ENCODE data around the gene CDK9.
A peak's percentile ranks its signal among the peaks of the same experiment; 100 is the strongest.
"Not testable (repeated sequence)": the region's sequence is repeated elsewhere in the genome, so short reads cannot be mapped to it uniquely, and the experiment has no call there.

CDK9 gene

GRCh38 chr9:127826253-127826913 lies 40.5 kb downstream of the CDK9 start:
- no peak for DNase-seq (ENCODE audit: low read depth in 2 of 2)

DNA sequence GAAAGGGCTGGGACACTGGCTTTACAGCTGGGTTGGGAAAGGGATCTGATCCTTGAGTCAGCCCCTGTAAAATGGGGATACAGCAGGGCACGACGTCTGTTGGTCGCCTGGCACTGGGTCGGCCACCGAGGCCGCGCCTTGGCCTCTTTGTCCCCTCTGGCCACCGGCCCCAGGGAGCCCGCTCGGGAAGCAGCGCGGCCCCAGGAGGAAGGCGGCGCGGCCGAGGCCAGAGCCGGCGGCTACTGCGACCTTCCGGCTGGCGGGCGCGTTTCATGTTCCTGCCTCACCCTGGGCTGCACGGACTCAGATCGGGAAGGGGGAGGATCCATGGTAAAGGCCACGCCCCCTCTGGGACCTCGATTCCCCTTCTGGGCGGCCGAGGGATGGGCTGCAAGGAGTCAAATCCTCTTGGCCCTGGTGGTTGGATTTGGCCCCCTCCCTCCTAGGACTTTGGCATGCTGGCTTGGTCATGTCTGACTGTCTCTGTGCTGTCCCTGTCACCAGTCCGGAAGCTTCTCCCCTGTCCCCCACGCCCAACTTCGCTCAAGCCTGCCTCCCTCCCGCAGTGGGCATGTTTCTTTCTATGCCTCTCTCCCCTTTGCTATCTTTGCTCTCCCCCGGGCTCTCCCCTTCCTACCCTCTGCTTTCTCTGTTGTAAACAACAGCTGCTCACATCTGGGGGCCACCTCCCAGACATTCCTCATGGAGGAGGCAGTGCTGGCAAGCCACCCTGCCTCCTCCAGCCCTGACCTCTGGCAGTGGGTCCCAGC lies 42.6 kb downstream of the CDK9 start:
- no peak for DNase-seq (ENCODE audit: low read depth in 2 of 2)

DNA sequence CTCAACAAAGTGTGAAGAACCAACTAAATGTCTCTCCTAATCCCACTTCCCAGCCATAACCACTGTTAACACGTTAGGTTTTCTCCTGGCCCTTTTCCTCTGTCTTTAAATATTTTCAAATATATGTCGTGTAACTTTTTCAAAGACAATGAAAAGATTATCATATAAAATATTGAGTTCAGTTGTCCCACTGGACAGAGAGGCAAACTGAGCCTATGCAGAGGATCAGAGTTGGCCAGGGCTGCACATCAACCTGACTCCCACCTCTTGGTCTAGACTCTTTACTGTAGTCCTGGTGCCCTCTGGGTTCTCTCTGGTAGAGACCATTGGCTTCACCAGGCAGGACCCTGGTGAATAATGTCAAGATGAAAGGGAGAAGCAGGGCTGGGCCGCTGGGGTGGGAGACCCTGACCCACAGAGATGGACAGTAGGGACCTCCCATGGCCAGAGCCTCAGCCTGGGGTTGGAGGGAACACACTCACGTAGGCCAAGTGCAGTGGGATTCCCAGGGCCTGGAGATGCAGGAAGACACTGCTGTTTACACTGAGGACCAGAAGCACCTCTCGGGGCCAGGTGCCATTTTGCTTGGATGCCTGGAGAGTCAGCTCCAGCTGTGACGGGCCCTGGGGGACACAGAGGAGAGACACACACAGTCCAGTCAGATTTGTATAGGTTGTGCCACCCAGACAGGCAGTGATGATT lies 43.5 kb downstream of the CDK9 start:
- DNase-seq (ENCODE audit: low read depth in 2 of 2): no peak

- no peak for DNase-seq (ENCODE audit: low read depth in 2 of 2)
These were observed 46.4 kb downstream of the CDK9 start for GRCh38 chr9:127832248-127832647.

GRCh38 chr9:127833555-127833954 lies 47.7 kb downstream of the CDK9 start:
- DNase-seq (ENCODE audit: low read depth in 2 of 2): no peak

GRCh38 chr9:127835991-127836516 lies 50.2 kb downstream of the CDK9 start:
- DNase-seq (ENCODE audit: low read depth in 2 of 2): peak in 1 of 2 experiments; percentile 23

DNA sequence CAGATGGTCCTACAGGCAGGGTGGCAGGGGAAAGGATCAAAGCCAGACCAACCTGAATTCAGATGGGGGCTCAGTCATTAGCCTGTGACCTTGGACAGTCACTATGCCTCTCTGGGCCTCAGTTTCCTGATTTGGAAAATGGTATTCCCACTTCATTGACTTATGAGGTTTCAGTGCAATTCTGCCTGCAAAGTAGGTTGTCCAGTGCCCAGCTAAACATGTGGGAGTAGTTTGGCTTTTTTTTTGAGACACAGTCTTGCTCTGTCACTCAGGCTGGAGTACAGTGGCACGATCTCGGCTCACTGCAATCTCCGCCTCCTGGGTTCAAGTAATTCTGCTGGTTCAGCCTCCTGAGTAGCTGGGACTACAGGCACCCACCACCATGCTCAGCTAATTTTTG lies 50.7 kb downstream of the CDK9 start:
- not testable (repeated sequence) for DNase-seq (ENCODE audit: low read depth in 2 of 2)

DNA sequence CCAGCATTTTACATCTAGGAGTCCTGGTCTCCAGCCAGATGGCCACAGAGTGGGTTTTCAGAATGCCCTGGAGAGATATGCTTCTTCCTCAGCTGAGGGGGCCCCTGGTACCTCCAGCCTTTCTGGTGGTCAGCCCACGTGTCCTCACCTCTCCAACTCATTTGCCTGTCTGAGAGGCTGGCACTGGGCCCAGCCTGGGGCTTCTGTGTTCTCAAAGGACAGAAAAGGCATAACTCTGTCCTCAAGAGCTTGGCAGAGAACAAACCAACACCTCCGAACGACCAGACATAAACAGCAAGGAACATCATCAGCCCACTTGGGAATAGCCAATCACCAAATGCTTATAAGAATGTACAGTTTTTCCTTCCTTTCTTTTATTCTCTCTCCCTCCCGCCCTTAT lies 51.5 kb downstream of the CDK9 start:
- no peak for DNase-seq (ENCODE audit: low read depth in 2 of 2)

DNA sequence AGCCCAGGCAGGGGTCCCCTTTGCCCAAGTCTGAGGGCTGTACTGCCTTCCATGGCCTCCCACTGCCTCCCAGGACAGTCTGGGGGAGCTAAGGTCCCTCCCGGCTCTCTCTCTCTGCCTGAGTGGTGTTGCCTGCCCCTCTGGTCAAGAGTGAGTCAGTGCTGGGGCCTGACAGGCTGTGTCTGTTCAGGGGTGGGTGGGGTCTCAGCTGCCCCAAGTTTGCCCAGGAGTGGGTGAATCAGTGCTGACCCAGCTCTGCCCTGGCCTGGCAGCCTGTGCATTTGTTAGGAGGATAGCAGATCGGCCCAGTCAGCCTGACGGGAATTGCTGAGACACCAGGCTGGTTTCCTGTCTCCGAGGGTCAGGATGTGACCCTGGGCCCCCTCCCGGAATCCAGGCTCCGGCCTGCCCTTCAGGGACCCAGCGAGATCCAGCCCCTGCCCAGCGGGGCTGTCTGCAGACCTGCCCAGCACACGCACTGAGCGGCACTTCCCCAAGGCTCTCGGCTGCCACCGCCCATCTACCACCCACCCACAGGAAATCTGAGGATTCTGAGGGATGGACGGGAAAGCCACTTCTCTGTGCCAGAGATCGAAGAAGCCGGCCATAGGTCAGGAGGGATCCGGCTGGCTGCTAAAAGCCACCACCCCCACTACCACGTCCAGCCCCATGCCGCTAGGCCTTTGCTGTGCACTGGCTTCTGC lies 52.7 kb downstream of the CDK9 start:
- no peak for DNase-seq (ENCODE audit: low read depth in 2 of 2)
